ENCODE measurements around the gene FBN1.

The FBN1 gene

GRCh38 chr15:48556159-48556897 is 89.2 kb downstream of the FBN1 start:
- no peak for DNase-seq (ENCODE audit: low read depth in 1 of 2, low spot score in 1 of 2)

- DNase-seq (ENCODE audit: low read depth in 1 of 2, low spot score in 1 of 2), result no peak
Measured at GRCh38 chr15:48555241-48555881, 90.1 kb downstream of the FBN1 start.

GRCh38 chr15:48554112-48554511 is 91.4 kb downstream of the FBN1 start:
- no peak for DNase-seq (ENCODE audit: low read depth in 1 of 2, low spot score in 1 of 2)

- no peak for DNase-seq (ENCODE audit: low read depth in 1 of 2, low spot score in 1 of 2)
Measured at GRCh38 chr15:48553559-48553958, 92.0 kb downstream of the FBN1 start.

- DNase-seq (ENCODE audit: low read depth in 1 of 2, low spot score in 1 of 2), result no peak
Measured at GRCh38 chr15:48550822-48551525, 94.5 kb downstream of the FBN1 start.

- DNase-seq (ENCODE audit: low read depth in 1 of 2, low spot score in 1 of 2), result no peak
Measured at GRCh38 chr15:48548455-48548854, 97.1 kb downstream of the FBN1 start.

GRCh38 chr15:48547286-48547685 is 98.2 kb downstream of the FBN1 start:
- DNase-seq (ENCODE audit: low read depth in 1 of 2, low spot score in 1 of 2), result no peak

- no peak for DNase-seq (ENCODE audit: low read depth in 1 of 2, low spot score in 1 of 2)
Measured at GRCh38 chr15:48546296-48546695, 99.2 kb downstream of the FBN1 start.

- DNase-seq (ENCODE audit: low read depth in 1 of 2, low spot score in 1 of 2), result no peak
Measured at GRCh38 chr15:48544778-48545177, 100.7 kb downstream of the FBN1 start.

GRCh38 chr15:48541341-48542278 is 103.9 kb downstream of the FBN1 start:
- no peak for DNase-seq (ENCODE audit: low read depth in 1 of 2, low spot score in 1 of 2)

- DNase-seq (ENCODE audit: low read depth in 1 of 2, low spot score in 1 of 2), result no peak
Measured at GRCh38 chr15:48540756-48541155, 104.8 kb downstream of the FBN1 start.

- DNase-seq (ENCODE audit: low read depth in 1 of 2, low spot score in 1 of 2), result no peak
Measured at GRCh38 chr15:48538941-48539340, 106.6 kb downstream of the FBN1 start.

- no peak for DNase-seq (ENCODE audit: low read depth in 1 of 2, low spot score in 1 of 2)
Measured at GRCh38 chr15:48537271-48538113, 108.0 kb downstream of the FBN1 start.

GRCh38 chr15:48536681-48537091 is 108.8 kb downstream of the FBN1 start:
- DNase-seq (ENCODE audit: low read depth in 1 of 2, low spot score in 1 of 2), result no peak

GRCh38 chr15:48533982-48534381 is 111.5 kb downstream of the FBN1 start:
- no peak for DNase-seq (ENCODE audit: low read depth in 1 of 2, low spot score in 1 of 2)

- DNase-seq (ENCODE audit: low read depth in 1 of 2, low spot score in 1 of 2), result no peak
Measured at GRCh38 chr15:48532946-48533345, 112.6 kb downstream of the FBN1 start.

- no peak for DNase-seq (ENCODE audit: low read depth in 1 of 2, low spot score in 1 of 2)
Measured at GRCh38 chr15:48530528-48530927, 115.0 kb downstream of the FBN1 start.

GRCh38 chr15:48528921-48529320 is 116.6 kb downstream of the FBN1 start:
- DNase-seq (ENCODE audit: low read depth in 1 of 2, low spot score in 1 of 2), result no peak

- no peak for DNase-seq (ENCODE audit: low read depth in 1 of 2, low spot score in 1 of 2)
Measured at GRCh38 chr15:48527517-48527916, 118.0 kb downstream of the FBN1 start.

- DNase-seq (ENCODE audit: low read depth in 1 of 2, low spot score in 1 of 2), result no peak
Measured at GRCh38 chr15:48522911-48523310, 122.6 kb downstream of the FBN1 start.
